IPS-20b (cell line): ENCODE results near the gene MTA3.

Source experiments
- H3K27ac ChIP-seq: one replicate; pipeline ENCODE4 v1.5.1; 2013; ENCODE audit warnings: low read length
- H3K27me3 ChIP-seq: 2 replicates; pipeline ENCODE4 v1.6.1; 2013; ENCODE audit warnings: mild to moderate bottlenecking, low read length, inconsistent platforms; ENCODE audit not compliant: insufficient read depth
- H3K36me3 ChIP-seq: 2 replicates; pipeline ENCODE4 v1.6.1; 2013; ENCODE audit warnings: low read depth, mild to moderate bottlenecking, inconsistent platforms, low read length, moderate library complexity; ENCODE audit not compliant: insufficient read depth
- H3K4me1 ChIP-seq: 2 replicates; pipeline ENCODE4 v1.6.1; 2013; ENCODE audit warnings: mild to moderate bottlenecking, control low read depth, inconsistent platforms, low read length, moderate library complexity; ENCODE audit not compliant: insufficient read depth
- H3K4me3 ChIP-seq: 2 replicates; pipeline ENCODE4 v1.5.1; 2013; ENCODE audit warnings: mild to moderate bottlenecking, low read length, inconsistent platforms
- H3K9ac ChIP-seq: 2 replicates; pipeline ENCODE4 v1.6.1; 2013; ENCODE audit warnings: low read depth, mild to moderate bottlenecking, inconsistent platforms, low read length, moderate library complexity
- H3K9me3 ChIP-seq: 2 replicates; pipeline ENCODE4 v1.6.1; 2013; ENCODE audit warnings: mild to moderate bottlenecking, low read depth, low read length, inconsistent platforms; ENCODE audit not compliant: insufficient read depth

Gene MTA3

DNA sequence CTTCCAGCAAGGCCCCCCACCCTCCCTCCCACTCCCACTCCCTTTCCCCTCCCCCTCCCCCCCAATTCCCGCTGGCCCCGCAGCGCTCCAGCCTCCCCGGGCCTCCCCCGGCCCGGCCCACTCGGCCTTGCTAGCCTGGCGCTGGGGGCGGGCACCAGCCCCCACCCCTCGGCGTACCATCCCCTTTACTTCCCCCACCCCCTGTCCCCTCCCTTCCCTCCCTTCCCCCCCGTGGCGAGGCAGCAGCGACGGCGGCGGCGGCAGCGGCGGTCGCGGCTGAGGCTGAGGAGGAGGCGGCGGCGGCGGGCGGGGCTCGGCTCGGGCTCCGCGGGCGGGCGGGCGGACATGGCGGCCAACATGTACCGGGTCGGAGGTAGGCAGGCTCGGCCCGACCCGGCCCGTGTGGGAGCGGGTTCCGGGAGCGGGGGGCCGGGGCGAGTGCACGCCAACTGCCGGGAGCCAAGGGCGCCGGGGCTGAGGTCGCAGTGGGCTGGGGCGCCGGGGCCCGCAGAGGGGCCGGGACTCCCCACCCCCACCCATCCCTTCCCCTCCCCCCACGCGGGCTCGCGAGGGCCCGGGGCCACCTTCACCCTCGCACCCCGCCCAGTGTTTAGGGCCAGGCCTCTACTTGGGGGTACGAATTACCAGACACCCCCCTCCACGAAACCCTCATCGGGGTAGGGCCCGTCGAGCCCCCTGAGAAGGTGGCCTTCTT lies at the start of gene MTA3:
TSS of gene MTA3 (plus strand) at position 232 of the 715 bp plus-strand sequence. CDS start at position 346, 114 bp downstream.
- H3K9me3 ChIP-seq = no peaks in the 10 kb centered on the region
- H3K27me3 ChIP-seq = no peaks in the 10 kb centered on the region
- peak within 1 kb of the TSS; percentile 89 for H3K9ac ChIP-seq
- peak within 1 kb of the TSS; percentile 87 for H3K27ac ChIP-seq
- H3K36me3 ChIP-seq = peaks cover 33% of the 10 kb centered on the region
- peaks cover 21% of the 10 kb centered on the region for H3K4me1 ChIP-seq
- H3K4me3 ChIP-seq = peak within 1 kb of the TSS; percentile 92

DNA sequence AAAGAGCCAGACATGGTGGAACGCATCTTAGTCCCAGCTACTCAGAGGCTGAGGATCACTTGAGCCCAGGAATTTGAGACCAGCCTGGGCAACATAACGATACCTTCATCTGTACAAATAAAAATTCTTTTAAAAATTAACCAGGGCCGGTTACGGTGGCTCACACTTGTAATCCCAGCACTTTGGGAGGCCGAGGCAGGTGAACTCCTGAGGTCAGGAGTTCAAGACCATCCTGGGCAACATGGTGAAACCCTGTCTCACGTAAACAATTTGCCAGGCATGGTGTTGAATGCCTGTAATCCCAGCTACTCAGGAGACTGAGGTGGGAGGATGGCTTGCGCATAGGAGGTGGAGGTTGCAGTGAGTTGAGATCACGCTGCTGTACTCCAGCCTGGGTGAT lies 48.8 kb upstream of the MTA3 start:
- H3K27ac ChIP-seq = no peak overlapping the region
- H3K4me1 ChIP-seq = no peaks in the 10 kb centered on the region
- no peaks in the 10 kb centered on the region for H3K27me3 ChIP-seq
- no peak overlapping the region for H3K9ac ChIP-seq
- no peaks in the 10 kb centered on the region for H3K9me3 ChIP-seq
- no peaks in the 10 kb centered on the region for H3K36me3 ChIP-seq
- H3K4me3 ChIP-seq = no peak overlapping the region

- Histone ChIP-seq H3K9me3 (no peaks in the 10 kb centered on the region), H3K27ac (no peak overlapping the region)
Observed at GRCh38 chr2:42522035-42522434, 46.4 kb upstream of the MTA3 start.

GRCh38 chr2:42523341-42523740 lies 45.1 kb upstream of the MTA3 start:
- Histone ChIP-seq H3K4me1 (no peaks in the 10 kb centered on the region), H3K36me3 (no peaks in the 10 kb centered on the region), H3K9ac (no peak overlapping the region), H3K27ac (no peak overlapping the region), H3K4me3 (no peak overlapping the region), H3K9me3 (no peaks in the 10 kb centered on the region), H3K27me3 (no peaks in the 10 kb centered on the region)

More at GRCh38 chr2:42522035-42522434, 46.4 kb upstream of the MTA3 start:
- Histone ChIP-seq H3K36me3 (no peaks in the 10 kb centered on the region), H3K4me3 (no peak overlapping the region), H3K4me1 (no peaks in the 10 kb centered on the region), H3K27me3 (no peaks in the 10 kb centered on the region), H3K9ac (no peak overlapping the region)

DNA sequence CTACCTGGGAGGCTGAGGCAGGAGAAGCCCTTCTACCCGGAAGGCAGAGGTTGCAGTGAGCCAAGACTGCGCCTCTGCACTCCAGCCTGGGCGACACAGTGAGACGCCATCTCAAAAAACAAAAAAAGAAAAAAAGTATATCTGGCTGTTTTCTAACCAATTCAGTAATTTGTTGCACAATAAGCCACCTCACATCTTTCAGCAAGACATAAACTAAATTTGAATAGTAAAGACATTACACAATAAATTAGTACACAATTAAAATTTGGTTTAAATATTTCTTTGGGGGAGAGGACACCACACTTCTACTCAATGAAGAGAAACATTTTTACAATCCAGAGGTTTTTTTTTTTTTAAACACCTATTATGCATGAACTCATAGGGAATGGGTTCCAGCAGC lies 36.0 kb upstream of the MTA3 start:
- Histone ChIP-seq H3K9ac (no peak overlapping the region), H3K4me3 (no peak overlapping the region), H3K9me3 (no peaks in the 10 kb centered on the region), H3K27me3 (no peaks in the 10 kb centered on the region), H3K27ac (no peak overlapping the region), H3K4me1 (0 out of 2 replicates have a peak, but pooled peaks cover 3% of the 10 kb centered on the region), H3K36me3 (no peaks in the 10 kb centered on the region)

DNA sequence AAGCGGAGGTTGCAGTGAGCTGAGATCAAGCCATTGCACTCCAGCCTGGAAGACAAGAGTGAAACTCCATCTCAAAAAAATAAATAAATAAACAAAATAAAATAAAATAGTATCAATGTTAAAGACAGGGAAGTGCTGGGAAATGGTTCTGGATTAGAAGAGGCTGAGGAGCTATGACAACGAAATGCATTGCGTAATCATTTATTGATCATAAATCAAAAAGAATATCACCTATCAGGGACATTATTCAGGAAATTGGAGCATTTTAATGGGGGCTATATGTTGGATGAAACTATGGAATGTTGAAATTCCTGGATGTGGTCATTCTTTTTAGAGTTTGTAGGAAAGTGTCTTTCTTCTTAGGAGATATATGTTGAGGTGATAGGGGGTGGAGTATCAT lies 30.9 kb upstream of the MTA3 start:
- H3K27me3 ChIP-seq = no peaks in the 10 kb centered on the region
- no peaks in the 10 kb centered on the region for H3K9me3 ChIP-seq
- H3K9ac ChIP-seq = no peak overlapping the region
- H3K4me3 ChIP-seq = no peak overlapping the region
- no peaks in the 10 kb centered on the region for H3K36me3 ChIP-seq
- H3K27ac ChIP-seq = no peak overlapping the region
- peaks cover 5% of the 10 kb centered on the region; the same call in 1 of the 2 replicates for H3K4me1 ChIP-seq

- Histone ChIP-seq H3K9me3 (no peaks in the 10 kb centered on the region), H3K27me3 (no peaks in the 10 kb centered on the region), H3K9ac (no peak overlapping the region), H3K27ac (peak overlapping the region; percentile 12), H3K36me3 (no peaks in the 10 kb centered on the region), H3K4me1 (peaks cover 31% of the 10 kb centered on the region), H3K4me3 (no peak overlapping the region)
Observed at GRCh38 chr2:42542871-42543270, 25.6 kb upstream of the MTA3 start.

DNA sequence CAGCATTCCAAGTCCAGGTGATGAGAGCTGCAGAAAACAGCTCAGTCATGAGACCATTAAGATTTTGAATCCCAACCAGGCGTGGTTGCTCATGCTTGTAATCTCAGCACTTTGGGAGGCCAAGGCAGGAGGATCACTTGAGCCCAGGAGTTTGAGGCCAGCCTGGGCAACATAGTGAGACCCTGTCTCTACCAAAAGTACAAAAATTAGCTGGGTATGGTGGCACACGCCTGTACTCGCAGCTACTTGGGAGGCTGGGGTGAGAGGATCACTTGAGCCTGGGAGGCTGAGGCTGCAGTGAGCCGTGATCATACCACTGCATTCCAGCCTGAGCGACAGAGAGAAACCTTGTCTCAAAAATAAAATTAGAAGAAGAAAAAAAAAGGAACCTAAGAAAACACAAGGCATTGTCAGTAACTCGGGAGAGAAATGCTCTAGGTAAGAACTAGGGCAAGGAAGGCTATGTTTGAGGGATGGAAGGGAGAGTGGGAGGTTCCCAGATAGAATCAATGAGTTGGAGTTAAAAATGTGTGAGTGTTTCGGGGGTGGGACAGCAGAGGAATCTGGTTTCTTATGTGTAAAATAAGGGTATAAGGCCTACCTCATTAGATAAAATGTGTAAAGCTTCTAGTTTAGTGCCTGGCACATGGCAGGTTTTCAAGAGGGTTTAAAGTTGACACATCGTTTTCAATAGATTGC lies 23.3 kb upstream of the MTA3 start:
- peak overlapping the region; percentile 62 for H3K27ac ChIP-seq

DNA sequence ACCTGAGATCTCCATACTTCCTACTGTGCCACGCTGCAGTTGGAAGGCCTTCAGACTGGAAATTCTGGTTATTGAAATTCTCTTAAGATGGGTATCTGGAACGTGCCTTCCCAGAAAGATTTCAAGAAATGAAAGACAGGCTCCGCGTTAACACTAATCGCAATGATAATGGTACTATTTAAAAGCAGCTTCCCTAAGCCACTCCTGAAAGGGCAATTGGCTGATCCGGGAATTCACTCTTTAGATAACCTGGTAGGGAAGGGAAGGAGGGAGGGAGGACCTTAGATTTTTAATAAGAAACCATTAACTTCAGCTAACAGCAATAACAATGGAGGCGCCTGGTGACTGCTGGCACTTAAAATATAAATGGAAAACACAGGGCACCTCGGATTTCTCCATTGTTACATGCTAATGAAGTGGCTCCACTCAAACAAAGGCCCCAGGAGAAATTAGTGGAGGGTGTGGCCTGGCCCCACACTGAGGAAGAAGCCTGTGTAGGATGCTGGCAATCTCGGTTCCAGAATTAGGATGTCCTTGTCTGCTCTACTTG lies 22.5 kb upstream of the MTA3 start:
- Histone ChIP-seq H3K4me3 (peak overlapping the region; percentile 24; the same call in 1 of the 2 replicates), H3K4me1 (peaks cover 31% of the 10 kb centered on the region), H3K27ac (peak overlapping the region; percentile 95), H3K36me3 (no peaks in the 10 kb centered on the region), H3K9ac (peak overlapping the region; percentile 71), H3K9me3 (no peaks in the 10 kb centered on the region), H3K27me3 (no peaks in the 10 kb centered on the region)

More for the DNA sequence above, 23.3 kb upstream of the MTA3 start:
- Histone ChIP-seq H3K9me3 (no peaks in the 10 kb centered on the region), H3K9ac (peak overlapping the region; percentile 52), H3K4me3 (peak overlapping the region; percentile 24; the same call in 1 of the 2 replicates), H3K4me1 (peaks cover 31% of the 10 kb centered on the region), H3K36me3 (no peaks in the 10 kb centered on the region), H3K27me3 (no peaks in the 10 kb centered on the region)

DNA sequence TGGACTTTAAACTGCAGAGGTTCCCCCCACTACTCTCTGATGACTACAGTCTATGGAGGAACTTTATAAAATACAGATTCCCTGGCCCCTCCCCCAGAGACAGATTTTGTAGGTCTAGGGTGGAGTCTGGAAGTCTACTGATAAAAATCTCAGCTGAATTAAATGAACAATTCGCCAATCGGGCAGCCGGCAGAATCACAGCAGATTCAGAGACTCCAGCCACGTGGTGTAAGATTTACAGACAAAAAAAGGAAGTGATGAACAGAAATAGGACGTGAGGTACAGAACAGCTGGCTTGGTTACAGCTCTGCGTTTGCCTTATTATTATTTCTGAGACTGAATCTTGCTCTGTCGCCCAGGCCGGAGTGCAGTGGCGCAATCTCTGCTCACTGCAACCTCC lies 21.4 kb upstream of the MTA3 start:
- H3K9ac ChIP-seq = peak overlapping the region; percentile 71
- H3K9me3 ChIP-seq = no peaks in the 10 kb centered on the region
- H3K27ac ChIP-seq = peak overlapping the region; percentile 95
- H3K27me3 ChIP-seq = no peaks in the 10 kb centered on the region
- H3K4me1 ChIP-seq = peaks cover 26% of the 10 kb centered on the region
- H3K4me3 ChIP-seq = peak overlapping the region; percentile 22; the same call in 1 of the 2 replicates
- H3K36me3 ChIP-seq = no peaks in the 10 kb centered on the region

GRCh38 chr2:42547446-42548295 lies 20.8 kb upstream of the MTA3 start:
- Histone ChIP-seq H3K9ac (peak overlapping the region; percentile 71; the same call in 1 of the 2 replicates), H3K4me1 (peaks cover 25% of the 10 kb centered on the region), H3K9me3 (no peaks in the 10 kb centered on the region), H3K36me3 (no peaks in the 10 kb centered on the region), H3K27ac (peak overlapping the region; percentile 95), H3K27me3 (no peaks in the 10 kb centered on the region), H3K4me3 (no peak overlapping the region)
